HG02870 (cell line): ENCODE results near the gene RSPH3.
"Not testable (repeated sequence)": the region's sequence is repeated elsewhere in the genome, so short reads cannot be mapped to it uniquely, and the experiment has no call there.

ENCODE experiments used
- ATAC-seq: cut with Tn5 transposase; IDR thresholded peaks from one replicate; pipeline ENCODE4 v1.9.1; 2021; ENCODE audit warnings: mild to moderate bottlenecking, moderate library complexity; ENCODE audit not compliant: unreplicated experiment

Gene RSPH3

DNA sequence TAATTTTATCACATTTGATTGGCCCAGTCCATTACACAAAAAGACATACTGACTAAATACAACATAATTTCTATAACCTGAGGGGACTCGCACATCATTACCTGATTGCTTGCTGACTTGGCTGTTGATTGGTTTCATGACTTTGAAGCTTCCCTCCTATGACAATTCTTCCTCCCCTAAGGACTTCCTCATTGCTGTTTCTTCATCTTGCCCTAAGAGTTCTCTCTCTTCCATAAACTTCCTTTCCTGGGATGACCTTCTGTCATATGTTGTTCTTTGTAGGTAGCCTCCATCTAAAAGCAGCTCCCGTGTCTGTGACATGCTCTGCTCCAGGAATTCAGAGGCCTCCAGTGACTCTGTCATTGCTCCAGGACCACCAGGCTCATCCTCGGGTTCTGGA is 22.6 kb downstream of the RSPH3 start:
- ATAC-seq, result no peak

DNA sequence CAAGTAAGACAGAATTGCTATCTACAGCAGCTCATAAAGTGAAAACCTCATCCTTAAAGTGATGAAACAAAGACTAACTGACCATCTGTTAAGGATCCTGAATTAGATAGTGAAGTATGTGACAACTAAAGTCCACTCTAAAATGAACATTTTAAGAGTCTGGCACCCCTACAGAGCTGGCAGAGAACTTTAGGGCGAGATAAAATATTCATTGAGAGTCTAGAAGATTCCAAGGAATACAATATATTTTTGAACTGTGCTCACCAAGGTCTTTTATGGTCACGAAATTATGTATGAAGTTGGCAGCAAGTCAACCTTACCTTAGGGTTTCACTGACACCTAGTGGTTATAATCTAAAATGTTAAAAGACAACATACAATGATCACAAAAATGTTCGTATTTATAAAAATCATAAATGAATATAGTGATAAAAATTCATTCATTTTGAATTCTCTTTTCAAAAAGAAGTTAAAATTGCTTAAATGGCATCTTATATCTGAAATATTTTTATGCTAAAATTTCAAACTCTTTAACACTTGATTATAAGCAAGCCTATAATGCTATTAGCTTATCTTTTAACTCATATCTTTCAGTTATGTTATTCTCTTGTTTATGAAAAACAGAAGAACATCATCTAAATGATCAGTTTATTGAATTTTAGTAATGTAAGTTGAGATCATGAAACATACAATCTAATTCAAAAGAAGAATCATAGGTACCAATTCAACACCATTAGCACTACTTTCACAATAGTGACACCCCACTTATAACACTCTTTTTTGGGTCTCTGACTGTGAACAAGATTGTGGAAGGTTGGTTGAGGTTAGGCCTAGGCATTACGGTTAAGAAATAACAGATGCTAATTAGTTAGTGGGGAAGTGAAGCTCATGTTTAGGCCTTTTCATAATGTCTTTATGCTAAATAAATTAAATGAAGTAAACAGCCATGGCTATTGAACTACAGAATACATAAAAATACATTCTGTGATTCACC is 27.5 kb downstream of the RSPH3 start:
- no peak for ATAC-seq

DNA sequence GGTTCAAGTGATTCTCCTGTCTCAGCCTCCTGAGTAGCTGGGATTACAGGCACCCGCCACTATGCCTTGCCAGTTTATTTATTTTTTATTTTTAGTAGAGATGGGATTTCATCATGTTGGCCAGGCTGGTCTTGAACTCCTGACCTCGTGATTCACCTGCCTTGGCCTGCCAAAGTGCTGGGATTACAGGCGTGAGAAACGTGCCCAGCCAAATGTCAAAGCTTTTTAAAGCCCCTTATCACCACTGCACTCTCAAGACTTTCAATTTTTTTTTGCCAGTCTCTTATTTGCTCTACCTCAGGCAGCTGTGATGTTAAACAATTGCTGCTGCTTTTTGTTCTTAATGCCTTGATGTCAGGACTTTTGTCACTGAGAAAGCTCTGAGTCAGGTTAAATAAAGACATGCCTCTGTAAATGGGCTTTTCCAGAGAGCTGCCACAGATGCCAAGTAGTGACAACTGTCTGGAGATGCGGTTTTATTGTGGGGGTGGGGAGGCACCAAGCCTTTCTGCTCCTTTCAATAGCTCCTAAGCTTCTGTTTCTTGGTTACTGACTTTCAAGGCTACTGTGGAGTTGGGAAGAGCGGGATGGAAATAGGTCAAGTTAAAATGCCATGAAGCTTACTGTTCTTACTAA is 29.2 kb downstream of the RSPH3 start:
- ATAC-seq, result no peak

- ATAC-seq, result no peak
These were observed 30.9 kb downstream of the RSPH3 start for GRCh38 chr6:158969148-158969547.

DNA sequence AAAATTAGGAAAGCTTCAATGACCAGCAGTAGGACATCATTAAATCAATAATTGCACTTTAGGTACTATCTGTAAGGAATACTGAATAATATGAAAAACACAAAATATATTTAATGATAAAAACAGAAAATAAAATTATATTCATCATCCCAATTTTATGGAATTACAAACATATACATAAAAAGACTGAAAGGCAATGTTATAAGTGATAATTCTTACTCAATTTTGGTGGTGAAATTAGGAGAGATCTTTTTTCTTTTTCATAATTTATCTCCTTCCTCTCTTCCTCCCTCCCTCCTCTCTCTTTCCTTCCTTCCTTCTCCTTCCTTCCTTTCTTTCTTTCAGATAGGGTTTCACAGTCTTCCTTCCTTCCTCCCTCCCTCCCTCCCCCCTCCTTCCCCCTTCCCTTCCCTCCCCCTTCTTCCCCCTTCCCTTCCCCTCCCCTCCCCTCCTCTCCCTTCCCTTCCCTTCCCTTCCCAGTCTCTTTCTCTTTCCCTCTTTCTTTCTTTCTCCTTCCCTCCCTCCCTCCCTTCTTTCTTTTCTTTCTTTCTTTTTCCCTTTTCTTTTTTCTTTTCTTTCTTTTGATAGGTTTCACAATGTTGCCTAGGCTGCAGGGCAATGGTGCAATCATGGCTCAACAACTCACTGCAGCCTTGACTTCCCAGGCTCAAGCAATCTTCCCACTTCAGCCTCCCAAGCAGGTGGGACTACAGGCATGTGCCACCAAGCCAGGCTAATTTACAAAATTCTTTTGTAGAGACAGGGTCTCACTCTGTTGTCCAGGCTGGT is 36.8 kb downstream of the RSPH3 start:
- no peak for ATAC-seq

GRCh38 chr6:158962371-158962770 is 37.6 kb downstream of the RSPH3 start:
- ATAC-seq, result no peak

DNA sequence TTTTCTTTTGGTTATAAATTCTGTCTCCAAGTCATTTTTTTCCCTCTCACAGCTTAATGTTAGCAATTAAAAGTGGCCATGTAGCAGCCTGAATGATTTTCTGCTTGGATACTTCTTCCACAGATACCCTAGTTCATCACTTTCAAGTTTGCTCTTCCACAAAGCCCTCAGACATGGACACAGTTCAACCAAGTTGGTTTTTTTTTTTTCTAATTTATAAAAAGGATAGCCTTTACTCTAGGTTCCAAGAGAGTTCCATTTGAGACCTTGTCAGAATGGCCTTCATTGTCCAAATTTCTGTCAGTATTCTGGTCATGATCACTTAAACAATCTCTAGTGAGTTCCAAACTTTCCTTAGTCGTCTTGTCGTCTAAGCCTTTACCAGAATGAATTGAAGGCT is 40.0 kb downstream of the RSPH3 start:
- no peak for ATAC-seq

DNA sequence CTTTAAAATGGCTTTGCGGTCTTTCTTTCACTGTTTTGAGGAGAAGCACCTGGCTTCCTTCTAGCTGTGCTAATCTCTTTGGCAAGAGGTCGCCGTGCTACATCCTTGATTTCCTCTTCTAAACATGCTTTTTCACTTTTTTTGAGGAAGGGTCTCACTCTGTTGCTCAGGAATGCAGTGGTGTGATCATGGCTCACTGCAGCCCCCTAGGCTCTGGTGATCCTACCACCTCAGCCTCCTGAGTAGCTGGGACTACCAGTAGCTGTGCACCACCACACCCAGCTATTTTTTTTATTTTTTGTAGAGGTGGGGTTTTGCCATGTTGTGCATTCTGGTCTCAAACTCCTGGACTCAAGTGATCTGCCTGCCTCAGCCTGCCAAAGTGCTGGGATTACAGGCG is 40.5 kb downstream of the RSPH3 start:
- ATAC-seq, result no peak

GRCh38 chr6:158958504-158959386 is 41.3 kb downstream of the RSPH3 start:
- ATAC-seq, result no peak

DNA sequence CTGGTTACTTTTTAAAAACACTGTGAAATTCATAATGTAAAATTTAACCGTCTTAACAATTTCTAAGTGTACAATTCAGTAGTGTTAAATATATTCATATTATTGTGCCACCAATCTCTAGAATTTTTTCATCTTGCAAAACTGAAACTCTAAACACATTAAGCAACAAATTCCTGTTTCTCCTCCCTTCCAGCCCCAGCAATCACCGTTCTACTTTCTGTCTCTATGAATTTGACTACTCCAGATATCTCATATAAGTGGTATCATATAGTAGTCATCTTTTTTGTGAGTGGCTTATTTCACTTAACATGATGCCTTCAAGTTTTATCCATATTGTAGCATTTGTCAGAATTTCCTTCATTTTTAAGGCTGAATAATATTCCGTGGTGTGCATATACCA is 44.7 kb downstream of the RSPH3 start:
- no peak for ATAC-seq

DNA sequence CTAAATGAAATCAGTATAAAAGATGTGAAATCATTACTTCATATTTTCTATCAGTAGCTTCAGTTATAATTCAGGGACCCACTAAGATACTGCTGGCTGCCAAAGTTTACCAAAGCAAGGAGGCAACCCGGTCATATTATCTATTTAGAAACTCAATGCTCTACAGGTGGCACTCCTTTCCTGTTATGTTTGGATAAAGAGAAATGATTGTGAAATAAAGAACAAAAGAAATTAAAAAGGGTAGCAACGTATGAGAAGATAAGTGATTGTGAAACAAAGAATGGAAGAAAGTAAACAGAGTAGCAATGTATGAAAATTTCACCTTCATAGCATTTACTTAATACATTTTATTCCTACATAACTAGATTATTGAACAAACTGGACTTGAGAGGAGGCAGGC is 45.2 kb downstream of the RSPH3 start:
- ATAC-seq, result no peak

- ATAC-seq, result not testable (repeated sequence)
These were observed 48.0 kb downstream of the RSPH3 start for GRCh38 chr6:158952011-158952410.

GRCh38 chr6:158951565-158951964 is 48.4 kb downstream of the RSPH3 start:
- not testable (repeated sequence) for ATAC-seq

DNA sequence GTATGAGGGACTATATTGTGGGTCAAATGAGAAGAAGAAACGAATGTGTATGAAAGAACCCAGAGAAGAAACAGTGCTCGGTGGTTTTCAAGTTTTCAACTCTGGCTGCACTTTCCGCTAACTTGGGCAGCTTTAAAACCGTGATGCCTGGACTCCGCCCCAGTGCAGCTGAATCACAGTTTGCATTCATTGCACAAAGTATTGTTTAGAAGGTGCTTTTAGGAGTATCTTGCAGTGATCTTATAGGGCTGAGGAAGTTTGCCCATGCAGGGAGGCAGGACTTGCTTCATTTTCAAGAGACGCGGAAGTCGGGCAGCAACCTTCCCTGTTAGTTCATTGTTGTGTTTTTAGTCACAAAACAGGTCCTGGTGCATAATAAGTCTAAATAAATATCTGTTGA is 52.7 kb downstream of the RSPH3 start:
- ATAC-seq, result no peak

GRCh38 chr6:158943380-158944032 is 56.5 kb downstream of the RSPH3 start:
- no peak for ATAC-seq

DNA sequence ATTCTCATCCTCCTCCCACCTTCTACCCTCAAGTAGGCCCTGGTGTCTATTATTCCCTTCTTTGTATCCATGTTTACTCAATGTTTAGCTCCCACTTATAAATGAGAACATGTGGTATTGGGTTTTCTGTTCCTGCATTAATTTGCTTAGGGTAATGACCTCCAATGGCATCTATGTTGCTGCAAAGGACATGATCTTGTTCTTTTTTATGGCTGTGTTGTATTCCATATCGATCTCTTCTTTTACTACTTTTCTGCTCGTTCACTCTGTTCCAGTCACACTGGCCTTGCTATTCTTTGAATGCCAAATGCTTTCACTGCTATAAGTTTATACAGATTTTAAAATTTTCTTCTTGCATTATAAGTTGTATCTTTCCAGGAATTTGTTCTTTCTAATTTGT is 57.7 kb downstream of the RSPH3 start:
- no peak for ATAC-seq

DNA sequence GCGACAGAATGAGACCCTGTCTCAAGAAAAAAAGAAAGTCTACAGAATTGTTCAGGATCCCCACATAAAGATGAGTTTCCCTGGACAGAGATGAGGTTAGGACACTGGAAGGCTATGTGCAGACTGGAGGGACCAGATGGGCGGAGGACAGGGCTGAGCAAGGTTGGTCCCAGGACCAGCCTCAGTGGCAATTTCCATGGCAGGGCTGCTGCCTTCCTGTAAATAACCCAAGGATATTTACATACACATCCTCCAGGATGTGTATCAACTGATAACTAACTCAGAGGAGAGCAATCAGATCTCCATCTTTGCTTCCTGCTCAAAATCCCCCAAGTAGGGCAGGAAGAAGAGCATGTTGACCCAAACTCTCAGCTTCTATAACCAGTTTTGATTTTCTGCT is 58.8 kb downstream of the RSPH3 start:
- no peak for ATAC-seq

DNA sequence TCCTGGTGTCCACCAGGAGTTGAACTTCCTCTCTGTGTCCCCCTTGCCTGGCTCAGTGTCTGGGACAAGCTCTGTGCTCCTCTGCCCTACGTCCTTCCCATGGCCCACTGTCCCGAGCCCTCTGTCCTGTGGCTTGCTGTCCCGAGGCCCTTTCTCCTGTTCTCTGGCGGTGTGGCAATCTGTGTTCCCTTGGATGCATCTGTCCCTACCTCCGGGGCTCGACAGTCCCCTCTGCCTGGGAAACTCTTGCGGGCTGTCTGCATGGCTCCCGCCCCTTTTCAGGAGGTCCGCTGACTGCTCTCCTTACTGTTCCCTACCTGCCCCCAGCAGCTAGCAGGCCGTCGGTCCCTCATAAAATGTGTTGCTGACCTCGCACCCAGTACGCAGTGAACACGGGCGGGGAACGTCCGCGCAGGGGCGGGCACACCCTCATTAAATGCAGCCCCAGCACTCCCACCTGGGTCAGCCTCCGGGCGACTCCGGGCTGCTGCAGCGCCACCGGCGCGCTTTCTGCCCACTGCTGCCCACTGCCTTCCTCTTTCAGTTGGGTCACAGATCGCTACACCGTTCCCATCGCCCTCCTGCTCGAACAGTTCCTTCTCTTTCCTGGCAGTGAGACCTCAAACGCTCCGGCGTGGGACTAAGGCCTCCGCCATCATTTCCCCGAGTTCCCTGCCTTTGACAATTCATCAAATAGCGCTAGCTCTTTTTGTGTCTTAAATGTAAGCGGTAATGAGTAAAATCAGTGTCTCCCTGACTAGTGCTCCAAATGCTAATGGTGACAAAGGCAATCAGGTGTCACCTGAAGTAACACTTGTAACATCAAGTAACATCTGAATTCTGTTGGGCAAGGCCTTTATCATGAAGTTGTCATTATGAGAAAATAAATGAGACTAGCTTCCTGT is 60.5 kb downstream of the RSPH3 start:
- ATAC-seq, result no peak

GRCh38 chr6:158938811-158939254 is 61.2 kb downstream of the RSPH3 start:
- no peak for ATAC-seq
